HG03139 (cell line): ENCODE results near the gene NPAS1.

Experiments
- ATAC-seq: cut with Tn5 transposase; IDR thresholded peaks from one replicate; pipeline ENCODE4 v1.9.1; 2021; ENCODE audit not compliant: unreplicated experiment

NPAS1 gene

GRCh38 chr19:47018923-47019322 lies 714 bp upstream of the NPAS1 start:
- ATAC-seq: no peak

GRCh38 chr19:47020132-47020805 lies 632 bp downstream of the NPAS1 start:
- ATAC-seq: no peak

- ATAC-seq: no peak
Observed at GRCh38 chr19:47020992-47021496, 1.4 kb downstream of the NPAS1 start.

GRCh38 chr19:47021536-47022139 lies 2.0 kb downstream of the NPAS1 start:
- ATAC-seq: no peak

- no peak for ATAC-seq
Observed at GRCh38 chr19:47022140-47022536, 2.5 kb downstream of the NPAS1 start.

GRCh38 chr19:47022541-47023447 lies 3.2 kb downstream of the NPAS1 start:
- no peak for ATAC-seq

- ATAC-seq: no peak
Observed at GRCh38 chr19:47023448-47023794, 3.8 kb downstream of the NPAS1 start.

GRCh38 chr19:47024502-47024901 lies 4.9 kb downstream of the NPAS1 start:
- ATAC-seq: no peak

GRCh38 chr19:47026156-47026555 lies 6.5 kb downstream of the NPAS1 start:
- no peak for ATAC-seq

GRCh38 chr19:47026889-47027288 lies 7.3 kb downstream of the NPAS1 start:
- ATAC-seq: no peak

- ATAC-seq: no peak
Observed at GRCh38 chr19:47027586-47028088, 8.0 kb downstream of the NPAS1 start.

- no peak for ATAC-seq
Observed at GRCh38 chr19:47028195-47028601, 8.6 kb downstream of the NPAS1 start.

GRCh38 chr19:47032171-47032811 lies 12.7 kb downstream of the NPAS1 start:
- ATAC-seq: no peak

GRCh38 chr19:47035127-47036096 lies 15.8 kb downstream of the NPAS1 start:
- peak; percentile 53 for ATAC-seq

- no peak for ATAC-seq
Observed at GRCh38 chr19:47036097-47036651, 16.5 kb downstream of the NPAS1 start.

GRCh38 chr19:47037766-47038165 lies 18.1 kb downstream of the NPAS1 start:
- no peak for ATAC-seq

GRCh38 chr19:47039239-47039874 lies 19.7 kb downstream of the NPAS1 start:
- ATAC-seq: no peak

GRCh38 chr19:47040869-47041268 lies 21.2 kb downstream of the NPAS1 start:
- no peak for ATAC-seq
